Psoas muscle (tissue), 8 donors: ENCODE measurements around the gene ZDHHC11B. TPM values are rescaled to one million over a fixed set of nuclear protein-coding genes. Genes with fewer than 3 reads are reported as not detected.

ENCODE experiments used
- ATAC-seq, 4 donors: fragments of 200-7000 bp; cut with Tn5 transposase; one replicate each; pipeline ENCODE4 v1.9.1; 2020; ENCODE audit warnings: moderate library complexity in 3 of 4, mild to moderate bottlenecking in 2 of 4
- DNase-seq, 2 donors: peaks; one replicate each; pipeline ENCODE4 v3.0.0-alpha.2; 2020
- H3K27ac ChIP-seq: fragments of 200-600 bp; one replicate; pipeline ENCODE4 v1.8.0; 2022
- H3K27me3 ChIP-seq, 3 donors: fragments of 200-600 bp in 1 of 3; one replicate each; pipeline versions ENCODE4 v1.6.1 to v1.8.0; 2013 to 2022; ENCODE audit warnings: low read length in 2 of 3, mild to moderate bottlenecking in 2 of 3, moderate library complexity in 1 of 3; ENCODE audit not compliant: insufficient read depth in 3 of 3
- H3K36me3 ChIP-seq, 2 donors: fragments of 200-600 bp in 1 of 2; one replicate each; pipeline versions ENCODE4 v1.6.1 to v1.8.0; 2013 to 2022; ENCODE audit warnings: low read depth in 1 of 2, mild to moderate bottlenecking in 1 of 2, moderate library complexity in 1 of 2; ENCODE audit not compliant: insufficient read depth in 1 of 2
- H3K4me1 ChIP-seq: fragments of 200-600 bp; one replicate; pipeline ENCODE4 v1.8.0; 2022
- H3K4me3 ChIP-seq: fragments of 200-600 bp; one replicate; pipeline ENCODE4 v1.8.0; 2022; ENCODE audit warnings: mild to moderate bottlenecking
- H3K9me3 ChIP-seq: fragments of 200-600 bp; one replicate; pipeline ENCODE4 v1.8.0; 2022
- WGBS, 3 donors: extraction: QIAGEN DNeasy Blood & Tissue Kit; methylation state at CpG; one replicate each; pipeline versions ENCODE4 v1.1.6 to v1.1.7; 2013; 5-methylcytosine and 5-hydroxymethylcytosine counted together
- intact Hi-C, 2 donors: fragments of 100-400 bp; cut with DNase I; formaldehyde crosslinking; loops; one replicate each; pipeline versions ENCODE4 v1.11.0 to v1.14.2; 2022
- polyA plus RNA-seq, 3 donors: library from polyadenylated mRNA; stranded (reverse); fragments of 200-250 nt; gene quantifications; one replicate each; pipeline ENCODE4 v1.2.3, GENCODE V29; 2013
- total RNA-seq, 4 donors: library from RNA; stranded (reverse); fragmentation: NEBNext Ultra II Directional in 2 of 4; extraction: Animal tissue kit (Norgen Biotek cat#: 25700) in 2 of 4; gene quantifications; one replicate each; pipeline versions ENCODE4 v1.2.1 to v1.2.4, GENCODE V29; 2021 to 2023
- TF ChIP-seq, protein P1 (sequence below): fragments of 200-600 bp; IDR thresholded peaks from one replicate; pipeline ENCODE4 v1.8.0; 2022; ENCODE audit warnings: antibody characterized with exemption
- donor health status: healthy with polysubstance abuse.
- donor health status: DM: no; HTN: no; CAD: no; lungs with moderate emphysema.
- donor health status: Bipolar disorder and iron deficiency.
- donor health status: healthy.
- donor health status: DM: yes; HTN: yes; CAD: no.
- donor health status: DM: no; HTN: no; CAD: no.
- donor health status: DM: no; HTN: no; CAD: no.
- donor health status: DM: yes; HTN: yes; CAD: no.

Gene ZDHHC11B
- total and polyA plus RNA-seq, 7 donors: 0.38 to 7.4 (median 1.3) TPM

DNA sequence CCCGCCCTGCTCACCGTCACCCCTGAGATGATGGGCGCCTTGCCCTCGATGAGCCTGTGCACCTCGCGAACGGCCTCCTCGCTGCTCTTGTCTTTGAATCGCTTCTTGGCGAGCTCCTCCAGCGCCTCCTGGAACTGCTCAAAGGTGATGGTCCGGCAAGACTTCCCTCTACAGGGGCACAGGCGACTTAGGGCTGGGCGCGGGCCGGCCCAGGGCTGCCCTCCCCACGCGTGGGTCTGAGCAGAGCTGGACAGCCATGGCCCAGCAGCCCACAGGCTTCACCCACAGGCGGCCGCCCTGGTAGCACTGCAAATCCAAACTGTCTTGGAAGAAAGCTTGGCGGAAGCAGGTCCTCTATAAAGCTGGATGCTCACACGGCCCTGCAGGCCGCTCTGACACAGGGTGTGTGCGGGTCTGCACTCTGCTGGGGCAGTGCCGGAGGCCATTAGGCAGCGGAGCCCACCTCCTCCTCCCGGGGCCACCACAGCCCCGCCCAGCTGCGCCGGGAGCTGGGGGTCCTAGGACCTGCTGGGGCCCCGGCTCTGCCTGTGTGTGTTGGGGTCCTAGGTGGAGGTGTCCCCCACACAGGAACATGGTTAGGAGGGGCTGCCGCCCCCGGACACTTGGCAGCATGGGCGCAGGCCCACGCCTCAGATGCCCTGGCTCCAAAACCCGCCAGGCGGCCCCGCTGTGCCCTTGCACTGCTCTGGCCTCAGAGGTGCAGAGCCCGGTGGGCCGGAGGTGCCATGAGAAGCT is 118.4 kb downstream of the ZDHHC11B start:
- H3K9me3 ChIP-seq: no peaks in the 10 kb centered on the region

DNA sequence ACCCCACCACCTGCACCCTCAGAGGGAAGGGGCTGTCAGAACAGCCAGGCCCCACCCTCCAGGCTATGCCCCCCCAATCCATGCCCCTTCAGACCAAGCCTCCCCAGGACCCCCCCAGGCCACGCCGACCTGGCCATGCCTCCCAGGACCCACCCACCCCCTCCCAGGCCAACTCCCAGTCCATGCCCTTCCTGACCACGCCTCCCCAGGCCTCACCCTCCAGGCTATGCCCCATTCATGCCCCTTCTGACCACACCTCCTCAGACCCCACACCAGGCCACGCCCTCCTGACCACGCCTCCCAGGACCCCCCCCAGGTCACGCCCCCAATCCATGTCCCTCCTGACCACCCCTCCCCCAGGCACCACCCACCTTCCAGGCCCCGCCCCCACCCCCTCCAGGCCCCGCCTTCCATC is 119.0 kb downstream of the ZDHHC11B start:
- Histone ChIP-seq H3K36me3 (peaks cover 0 to 36% of the 10 kb centered on the region in 2 donors), H3K27me3 (no peaks in the 10 kb centered on the region), H3K4me1 (no peaks in the 10 kb centered on the region), H3K27ac (no peak overlapping the region), H3K9me3 (no peaks in the 10 kb centered on the region), H3K4me3 (no peak overlapping the region)
- intact Hi-C loops: no loop called here
- ATAC-seq (no peak), DNase-seq (peak in 1 of 2 donors; percentile 31)
- 90 to 97% (median 95%) methylated on average over 4 to 8 of the region's 8 CpGs for WGBS, 3 donors
- TF ChIP-seq, protein P1, sequence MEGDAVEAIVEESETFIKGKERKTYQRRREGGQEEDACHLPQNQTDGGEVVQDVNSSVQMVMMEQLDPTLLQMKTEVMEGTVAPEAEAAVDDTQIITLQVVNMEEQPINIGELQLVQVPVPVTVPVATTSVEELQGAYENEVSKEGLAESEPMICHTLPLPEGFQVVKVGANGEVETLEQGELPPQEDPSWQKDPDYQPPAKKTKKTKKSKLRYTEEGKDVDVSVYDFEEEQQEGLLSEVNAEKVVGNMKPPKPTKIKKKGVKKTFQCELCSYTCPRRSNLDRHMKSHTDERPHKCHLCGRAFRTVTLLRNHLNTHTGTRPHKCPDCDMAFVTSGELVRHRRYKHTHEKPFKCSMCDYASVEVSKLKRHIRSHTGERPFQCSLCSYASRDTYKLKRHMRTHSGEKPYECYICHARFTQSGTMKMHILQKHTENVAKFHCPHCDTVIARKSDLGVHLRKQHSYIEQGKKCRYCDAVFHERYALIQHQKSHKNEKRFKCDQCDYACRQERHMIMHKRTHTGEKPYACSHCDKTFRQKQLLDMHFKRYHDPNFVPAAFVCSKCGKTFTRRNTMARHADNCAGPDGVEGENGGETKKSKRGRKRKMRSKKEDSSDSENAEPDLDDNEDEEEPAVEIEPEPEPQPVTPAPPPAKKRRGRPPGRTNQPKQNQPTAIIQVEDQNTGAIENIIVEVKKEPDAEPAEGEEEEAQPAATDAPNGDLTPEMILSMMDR: no peak

More for the DNA sequence above, 118.4 kb downstream of the ZDHHC11B start:
- TF ChIP-seq, protein P1: no peak
- Histone ChIP-seq H3K27me3 (no peaks in the 10 kb centered on the region), H3K4me3 (no peak overlapping the region), H3K36me3 (peaks cover 0 to 35% of the 10 kb centered on the region in 2 donors), H3K27ac (no peak overlapping the region), H3K4me1 (no peaks in the 10 kb centered on the region)
- DNase-seq: peak in 1 of 2 donors; percentile 41
- intact Hi-C loops: no loop called here
- 88 to 96% (median 93%) methylated on average over 40 of the region's 40 CpGs for WGBS, 3 donors
- no peak for ATAC-seq

DNA sequence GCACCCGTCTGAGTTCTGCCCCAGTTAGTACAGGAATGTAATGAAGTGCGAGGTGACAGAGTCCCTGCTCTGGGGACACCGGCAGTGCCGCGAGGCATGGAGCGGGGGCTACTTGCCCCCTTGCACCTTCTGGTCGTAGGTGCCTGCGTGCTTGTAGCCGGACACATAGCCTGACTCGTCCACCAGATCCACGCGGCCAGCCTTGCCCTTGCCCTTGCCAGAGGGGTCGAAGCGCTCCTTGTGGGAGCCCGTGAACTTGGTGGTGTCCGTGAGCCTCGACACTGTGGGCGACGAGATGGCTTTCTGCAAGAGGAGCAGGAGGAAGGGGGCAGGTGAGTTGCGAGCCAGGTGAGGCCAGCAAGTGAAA is 119.6 kb downstream of the ZDHHC11B start:
- TF ChIP-seq, protein P1: no peak

DNA sequence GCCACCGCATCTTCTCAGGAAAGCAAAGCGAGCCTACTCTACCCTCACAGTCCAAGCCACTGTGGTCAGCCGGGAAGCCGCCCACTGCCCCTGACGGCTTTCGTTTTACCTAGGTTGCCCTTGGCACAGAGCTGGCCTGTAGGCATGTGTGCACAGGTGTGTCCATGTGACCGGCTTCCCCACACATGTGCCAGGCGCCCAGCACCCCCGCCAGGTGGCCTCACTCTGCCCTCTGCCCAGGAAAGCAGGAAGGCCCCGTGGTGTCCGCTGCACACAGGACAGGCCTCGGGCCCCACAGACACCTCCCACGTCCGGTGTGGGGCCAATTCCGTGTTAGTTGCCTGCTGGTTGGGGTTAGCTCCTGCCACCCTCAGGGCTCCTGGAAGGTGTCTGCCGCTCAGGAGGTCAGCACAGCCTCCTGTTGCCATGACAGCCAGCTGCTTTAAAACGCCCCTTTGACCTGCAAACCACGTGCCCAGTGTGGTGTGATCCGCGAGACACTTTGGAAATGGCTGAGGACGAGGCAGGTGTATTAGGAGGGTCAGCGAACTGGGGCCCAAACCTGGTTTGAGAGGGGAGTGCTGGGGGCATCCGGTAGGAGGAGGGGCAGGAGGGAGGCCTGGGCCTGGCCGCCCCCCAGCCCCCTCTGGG is 120.1 kb downstream of the ZDHHC11B start:
- Histone ChIP-seq H3K9me3 (no peaks in the 10 kb centered on the region), H3K27me3 (no peaks in the 10 kb centered on the region), H3K27ac (no peak overlapping the region), H3K4me3 (no peak overlapping the region), H3K36me3 (peaks cover 0 to 42% of the 10 kb centered on the region in 2 donors), H3K4me1 (no peaks in the 10 kb centered on the region)
- intact Hi-C loops: no loop called here
- TF ChIP-seq, protein P1: no peak
- peak in 1 of 2 donors; percentile 32 for DNase-seq
- ATAC-seq: no peak
- 87 to 92% (median 87%) methylated on average over 22 to 24 of the region's 24 CpGs for WGBS, 3 donors

More for the DNA sequence above, 119.6 kb downstream of the ZDHHC11B start:
- Histone ChIP-seq H3K4me3 (no peak overlapping the region), H3K4me1 (no peaks in the 10 kb centered on the region), H3K9me3 (no peaks in the 10 kb centered on the region), H3K27me3 (no peaks in the 10 kb centered on the region), H3K36me3 (peaks cover 0 to 37% of the 10 kb centered on the region in 2 donors), H3K27ac (no peak overlapping the region)
- intact Hi-C loops: no loop called here
- 94 to 98% (median 95%) methylated on average over 20 of the region's 20 CpGs for WGBS, 3 donors
- ATAC-seq: no peak
- DNase-seq: peak in 1 of 2 donors; percentile 42
